H1 (cell line): Measurements from ENCODE around the gene FSIP1. TPM values are rescaled to one million over a fixed set of nuclear protein-coding genes. Genes with fewer than 3 reads are reported as not detected.

ENCODE experiments used
- CTCF ChIA-PET: fragments of 300-600 bp; sonication (Branson Sonifier 250); formaldehyde crosslinking; loops from one replicate; lab custom pipeline; 2021; ENCODE audit not compliant: partially characterized antibody; lab: Charles Lee
- POLR2A ChIA-PET: fragments of 300-600 bp; sonication (Branson Sonifier 250); formaldehyde crosslinking; loops from one replicate; lab custom pipeline; 2021; ENCODE audit warnings: inconsistent platforms; ENCODE audit not compliant: partially characterized antibody; lab: Charles Lee
- DNase-seq, 2 experiments: peaks; one replicate each; pipeline versions ENCODE4 v3.0.0 to v3.0.0-alpha.2; 2010 to 2022; ENCODE audit warnings: low spot score in 2 of 2, low read depth in 1 of 2, mixed read lengths in 1 of 2
- FAIRE-seq: peaks from 2 replicates; lab custom pipeline; 2011; peaks lifted over from hg19 to GRCh38; lab: Jason Lieb, UNC
- H2AFZ ChIP-seq: 2 replicates; pipeline ENCODE4 v1.8.1; 2012; ENCODE audit warnings: low read length, inconsistent platforms
- H2AK5ac ChIP-seq: 2 replicates; pipeline ENCODE4 v1.6.1; 2013; ENCODE audit warnings: low read depth, low read length
- H2BK120ac ChIP-seq: replicated peaks from 2 replicates; pipeline ENCODE3; 2013; ENCODE audit warnings: low read depth, low read length, inconsistent platforms
- H2BK12ac ChIP-seq: 2 replicates; pipeline ENCODE4 v1.6.1; 2013; ENCODE audit warnings: low read depth, low read length
- H2BK15ac ChIP-seq: 2 replicates; pipeline ENCODE4 v1.6.1; 2013; ENCODE audit warnings: low read length
- H2BK20ac ChIP-seq: 2 replicates; pipeline ENCODE4 v1.6.1; 2013; ENCODE audit warnings: low read length
- H2BK5ac ChIP-seq: 2 replicates; pipeline ENCODE4 v1.6.1; 2013; ENCODE audit warnings: low read depth, low read length
- H3K14ac ChIP-seq: 2 replicates; pipeline ENCODE4 v1.6.1; 2013; ENCODE audit warnings: inconsistent platforms; ENCODE audit not compliant: insufficient read length
- H3K18ac ChIP-seq: 2 replicates; pipeline ENCODE4 v1.6.1; 2013; ENCODE audit warnings: low read length; ENCODE audit errors: extremely low read depth
- H3K23ac ChIP-seq: 2 replicates; pipeline ENCODE4 v1.6.1; 2013; ENCODE audit warnings: inconsistent platforms; ENCODE audit not compliant: insufficient read length
- H3K23me2 ChIP-seq: 2 replicates; pipeline ENCODE4 v1.6.1; 2013; ENCODE audit warnings: low read depth, low read length
- H3K27ac ChIP-seq: 2 replicates; pipeline ENCODE4 v1.6.1; 2011; ENCODE audit warnings: low read depth, low read length, inconsistent platforms
- H3K27me3 ChIP-seq, 4 experiments: replicated peaks in 1 of 4; 1 replicate in 1 of 4; 2 replicates in 3 of 4; pipeline versions ENCODE4 v1.6.1 to v1.8.1; 2011 to 2013; ENCODE audit warnings: low read length in 3 of 4, mild to moderate bottlenecking in 3 of 4, inconsistent platforms in 2 of 4, mixed read lengths in 2 of 4, moderate library complexity in 1 of 4; ENCODE audit not compliant: control insufficient read depth in 3 of 4, insufficient read depth in 3 of 4; ENCODE audit errors: extremely low read depth in 1 of 4
- H3K36me3 ChIP-seq, 4 experiments: 2 replicates each; pipeline versions ENCODE4 v1.6.1 to v1.8.1; 2011 to 2013; ENCODE audit warnings: mild to moderate bottlenecking in 4 of 4, low read length in 3 of 4, moderate library complexity in 2 of 4, control low read depth in 1 of 4, inconsistent platforms in 1 of 4; ENCODE audit not compliant: insufficient read depth in 4 of 4, control insufficient read depth in 2 of 4
- H3K4ac ChIP-seq: replicated peaks from 2 replicates; pipeline ENCODE3; 2013; ENCODE audit warnings: low read length, low read depth, mixed read lengths, inconsistent platforms; ENCODE audit not compliant: insufficient read length
- H3K4me1 ChIP-seq, 4 experiments: replicated peaks in 1 of 4; 1 replicate in 1 of 4; 2 replicates in 3 of 4; pipeline versions ENCODE4 v1.6.1 to v1.8.1; 2011 to 2013; ENCODE audit warnings: low read length in 3 of 4, inconsistent platforms in 2 of 4, mixed read lengths in 1 of 4; ENCODE audit not compliant: insufficient read depth in 4 of 4, control insufficient read depth in 3 of 4
- H3K4me2 ChIP-seq, 2 experiments: 2 replicates each; pipeline versions ENCODE4 v1.6.1 to v1.8.1; 2011 to 2013; ENCODE audit warnings: low read depth in 2 of 2, low read length in 2 of 2, control low read depth in 1 of 2, inconsistent platforms in 1 of 2, mild to moderate bottlenecking in 1 of 2; ENCODE audit not compliant: insufficient read depth in 1 of 2
- H3K4me3 ChIP-seq, 4 experiments: fragments of 200-600, 300-600 bp in 1 of 4; sonication (generic), shearing (Covaris generic), sonication (Bioruptor Twin) in 1 of 4; 2 replicates each; pipeline versions ENCODE4 v1.5.1 to v1.8.1; 2011 to 2016; ENCODE audit warnings: low read length in 4 of 4, low read depth in 3 of 4, control low read depth in 2 of 4, inconsistent platforms in 2 of 4, mild to moderate bottlenecking in 2 of 4, mixed read lengths in 1 of 4, moderate library complexity in 1 of 4; ENCODE audit not compliant: insufficient read depth in 2 of 4; ENCODE audit errors: extremely low read depth in 1 of 4
- H3K56ac ChIP-seq: replicated peaks from 2 replicates; pipeline ENCODE3; 2013; ENCODE audit warnings: low read depth, mild to moderate bottlenecking, mixed read lengths, low read length, inconsistent platforms; ENCODE audit not compliant: insufficient read length
- H3K79me1 ChIP-seq: 2 replicates; pipeline ENCODE4 v1.6.1; 2013; ENCODE audit warnings: low read depth, low read length, control low read depth
- H3K79me2 ChIP-seq, 2 experiments: 2 replicates each; pipeline versions ENCODE4 v1.6.1 to v1.8.1; 2012 to 2013; ENCODE audit warnings: low read length in 2 of 2, mild to moderate bottlenecking in 2 of 2, inconsistent platforms in 1 of 2; ENCODE audit not compliant: insufficient read depth in 2 of 2, control insufficient read depth in 1 of 2
- H3K9ac ChIP-seq, 4 experiments: replicated peaks in 1 of 4; 1 replicate in 1 of 4; 2 replicates in 3 of 4; pipeline versions ENCODE4 v1.6.1 to v1.8.1; 2011 to 2013; ENCODE audit warnings: low read depth in 3 of 4, low read length in 3 of 4, control low read depth in 2 of 4, mild to moderate bottlenecking in 2 of 4, moderate library complexity in 2 of 4, inconsistent platforms in 1 of 4; ENCODE audit errors: extremely low read depth in 1 of 4
- H3K9me3 ChIP-seq, 2 experiments: 2 replicates each; pipeline versions ENCODE4 v1.6.1 to v1.8.1; 2012 to 2013; ENCODE audit warnings: mild to moderate bottlenecking in 2 of 2, moderate library complexity in 2 of 2, control low read depth in 1 of 2, inconsistent platforms in 1 of 2, low read depth in 1 of 2, low read length in 1 of 2, mixed read lengths in 1 of 2; ENCODE audit not compliant: insufficient read depth in 2 of 2
- H4K20me1 ChIP-seq, 2 experiments: replicated peaks in 1 of 2; 2 replicates each; pipeline versions ENCODE3 to v1.8.1; 2011 to 2013; ENCODE audit warnings: inconsistent platforms in 2 of 2, low read length in 2 of 2, mild to moderate bottlenecking in 1 of 2; ENCODE audit not compliant: insufficient read depth in 2 of 2, control insufficient read depth in 1 of 2
- H4K5ac ChIP-seq: 2 replicates; pipeline ENCODE4 v1.6.1; 2013; ENCODE audit warnings: low read length, low read depth, mixed read lengths, inconsistent platforms; ENCODE audit not compliant: insufficient read length
- H4K8ac ChIP-seq: 2 replicates; pipeline ENCODE4 v1.8.0; 2013; ENCODE audit warnings: mild to moderate bottlenecking, moderate library complexity, low read length, inconsistent platforms; ENCODE audit not compliant: insufficient read depth; ENCODE audit errors: extremely low read depth
- H4K91ac ChIP-seq: replicated peaks from 2 replicates; pipeline ENCODE3; 2013; ENCODE audit warnings: low read length, mixed read lengths, inconsistent platforms; ENCODE audit not compliant: insufficient read length
- NRF1 ChIP-seq: IDR thresholded peaks from 2 replicates; pipeline ENCODE4 v1.6.1; 2011; ENCODE audit warnings: mild to moderate bottlenecking, low read depth, low read length, improper control_type of control experiment
- WGBS, 2 experiments: shearing (Covaris generic) in 1 of 2; methylation state at CpG; one replicate each; pipeline versions ENCODE4 v1.1.6 to v1.1.7; 2013 to 2015; ENCODE audit warnings: low lambda C conversion rate in 2 of 2, mixed read lengths in 2 of 2, inconsistent platforms in 1 of 2, low coverage in 1 of 2, missing lambda C conversion rate in 1 of 2; ENCODE audit not compliant: insufficient replicate concordance in 2 of 2, insufficient coverage in 1 of 2, insufficient read length in 1 of 2; ENCODE audit errors: extremely low coverage in 1 of 2, missing lambda C conversion rate in 1 of 2; 5-methylcytosine and 5-hydroxymethylcytosine counted together
- polyA plus RNA-seq, 7 experiments: library from polyadenylated mRNA; depleted of rRNA in 3 of 7; stranded (reverse) in 5 of 7; unstranded in 2 of 7; fragments of >200 nt in 5 of 7; fragments of 200-250 nt in 2 of 7; gene quantifications; 1 replicate in 5 of 7; 2 replicates in 1 of 7; 4 replicates in 1 of 7; pipeline versions ENCODE4 v1.2.1 to v1.2.3, GENCODE V29; 2011 to 2013; ENCODE audit warnings: missing spikeins in 2 of 7, mixed read lengths in 2 of 7
- total RNA-seq: library from RNA; stranded (reverse); fragmentation: NEBNext Ultra II Directional; extraction: Animal tissue kit (Norgen Biotek cat#: 25700); gene quantifications from 2 replicates; pipeline ENCODE4 v1.2.1, GENCODE V29; 2021
- TF ChIP-seq, protein P1 (sequence below): IDR thresholded peaks from 2 replicates; pipeline ENCODE4 v1.6.1; 2012; ENCODE audit warnings: inconsistent platforms

FSIP1 gene
- total and polyA plus RNA-seq, 2 of the 8 experiments (the other 6 are each of a cell fraction or from before 2014, with no cell fraction given): 0.18 to 1.3 TPM

DNA sequence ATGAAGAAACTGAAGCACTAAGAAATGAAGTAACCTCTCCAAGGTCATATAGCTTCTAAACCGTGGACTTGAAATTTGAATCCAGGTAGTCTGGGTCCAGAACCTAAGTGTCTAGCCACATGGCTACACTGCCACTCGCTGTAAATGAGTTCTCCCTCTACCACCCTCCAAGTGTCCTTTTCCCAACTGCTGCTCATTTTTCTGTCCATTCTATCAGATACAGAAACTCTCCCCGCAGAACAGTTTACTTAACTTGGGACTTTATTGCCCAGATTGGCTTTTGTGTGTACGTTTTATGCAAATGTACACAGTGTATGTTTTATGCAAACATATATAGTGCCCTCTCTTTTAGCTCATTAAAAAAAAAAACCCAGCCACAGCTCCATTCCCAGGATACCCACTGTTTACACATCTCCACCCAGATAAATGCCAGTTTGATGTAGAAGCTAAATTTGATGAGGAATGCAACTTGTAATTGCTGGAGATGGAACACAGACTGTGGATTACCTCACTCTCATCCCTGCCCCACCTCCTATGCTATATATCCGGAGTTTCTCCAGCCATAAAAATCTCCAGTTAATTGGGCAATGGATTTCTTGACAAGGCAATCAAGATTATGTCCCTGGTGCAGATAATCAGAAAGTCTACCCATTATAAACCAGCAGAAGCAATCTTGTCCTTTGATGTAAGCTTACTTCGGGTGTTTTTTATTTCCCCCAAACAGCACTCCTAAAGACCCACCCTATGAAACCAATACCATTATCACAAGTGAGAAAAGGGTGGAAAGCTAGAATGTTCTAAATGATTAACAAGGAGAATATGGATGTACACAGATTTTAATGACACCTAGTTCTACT is 159.8 kb downstream of the FSIP1 start:
- no peak overlapping the region for H2BK20ac ChIP-seq
- no peak overlapping the region for H3K56ac ChIP-seq
- POLR2A ChIA-PET: interaction anchor here (2.2 kb wide), 1 partner anchor 42 kb away, joined by 6 read pairs; the partner anchor contains the start of gene THBS1
- H2AFZ ChIP-seq: no peak overlapping the region
- H2BK120ac ChIP-seq: no peak overlapping the region
- no peaks in the 10 kb centered on the region; a peak in 2 of 7 replicates for H3K4me1 ChIP-seq
- no peak overlapping the region for H3K9ac ChIP-seq
- 85% methylated on average over 6 of the region's 6 CpGs; no CpG with 5 or more reads in 1 of the 2 experiments for WGBS, 2 experiments
- H3K79me1 ChIP-seq: no peaks in the 10 kb centered on the region
- H3K14ac ChIP-seq: no peak overlapping the region
- no peaks in the 10 kb centered on the region for H3K79me2 ChIP-seq
- H3K36me3 ChIP-seq: no peaks in the 10 kb centered on the region
- H3K4me2 ChIP-seq: no peak overlapping the region
- FAIRE-seq (no peak), DNase-seq (no peak)
- H4K20me1 ChIP-seq: no peaks in the 10 kb centered on the region
- no peaks in the 10 kb centered on the region for H3K9me3 ChIP-seq
- H3K27me3 ChIP-seq: no peaks in the 10 kb centered on the region
- H3K27ac ChIP-seq: no peak overlapping the region
- no peak overlapping the region for H2BK15ac ChIP-seq
- CTCF ChIA-PET: interaction anchor here (0.8 to 3.7 kb wide), 6 partner anchors 21 to 915 kb away, joined by 3 to 13 read pairs (median 3); no protein-coding TSS in a partner anchor
- no peak overlapping the region for H3K18ac ChIP-seq
- no peak overlapping the region for H3K4me3 ChIP-seq
- no peak overlapping the region for H2BK12ac ChIP-seq
- no peaks in the 10 kb centered on the region for H3K23me2 ChIP-seq
- no peak overlapping the region for H4K5ac ChIP-seq
- H3K4ac ChIP-seq: no peak overlapping the region
- no peak overlapping the region for H4K8ac ChIP-seq
- H2AK5ac ChIP-seq: no peak overlapping the region
- H4K91ac ChIP-seq: no peak overlapping the region
- H2BK5ac ChIP-seq: no peak overlapping the region
- no peak overlapping the region for H3K23ac ChIP-seq
- TF ChIP-seq, protein P1, sequence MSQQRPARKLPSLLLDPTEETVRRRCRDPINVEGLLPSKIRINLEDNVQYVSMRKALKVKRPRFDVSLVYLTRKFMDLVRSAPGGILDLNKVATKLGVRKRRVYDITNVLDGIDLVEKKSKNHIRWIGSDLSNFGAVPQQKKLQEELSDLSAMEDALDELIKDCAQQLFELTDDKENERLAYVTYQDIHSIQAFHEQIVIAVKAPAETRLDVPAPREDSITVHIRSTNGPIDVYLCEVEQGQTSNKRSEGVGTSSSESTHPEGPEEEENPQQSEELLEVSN: no peak
- TF ChIP-seq NRF1: no peak
